ENCODE measurements around the gene ELOF1.

DNA sequence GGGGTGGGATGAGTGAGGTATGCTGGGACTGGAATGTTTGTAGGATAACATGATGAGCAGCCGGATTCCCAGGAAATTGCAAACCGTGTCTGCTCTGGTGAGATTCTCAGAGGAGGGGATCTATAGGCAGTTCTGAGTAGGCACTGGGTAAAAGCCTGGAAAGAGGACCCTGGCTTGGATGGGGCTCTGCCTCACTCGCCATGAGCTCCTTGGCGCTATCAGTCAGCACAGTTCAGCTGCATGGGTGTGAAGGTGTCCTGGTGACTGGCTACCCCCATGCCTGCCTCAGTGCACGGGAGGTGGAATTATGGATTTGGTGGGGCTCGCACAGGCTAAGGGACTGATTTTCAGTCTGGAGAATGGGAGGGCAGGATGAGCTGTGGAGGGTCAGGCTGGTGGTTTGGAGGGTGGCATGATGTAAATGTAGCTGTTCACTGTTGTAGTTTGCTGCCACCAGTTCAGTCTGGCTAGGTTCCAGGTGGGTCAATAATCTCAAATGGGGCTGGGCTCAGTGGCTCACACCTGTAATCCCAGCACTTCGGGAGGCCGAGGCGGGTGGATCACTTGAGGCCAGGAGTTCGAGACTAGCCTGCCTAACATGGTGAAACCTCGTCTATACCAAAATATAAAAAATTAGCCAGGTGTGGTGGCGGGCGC lies 29.1 kb upstream of the ELOF1 start:
- TF ChIP-seq, protein P1, sequence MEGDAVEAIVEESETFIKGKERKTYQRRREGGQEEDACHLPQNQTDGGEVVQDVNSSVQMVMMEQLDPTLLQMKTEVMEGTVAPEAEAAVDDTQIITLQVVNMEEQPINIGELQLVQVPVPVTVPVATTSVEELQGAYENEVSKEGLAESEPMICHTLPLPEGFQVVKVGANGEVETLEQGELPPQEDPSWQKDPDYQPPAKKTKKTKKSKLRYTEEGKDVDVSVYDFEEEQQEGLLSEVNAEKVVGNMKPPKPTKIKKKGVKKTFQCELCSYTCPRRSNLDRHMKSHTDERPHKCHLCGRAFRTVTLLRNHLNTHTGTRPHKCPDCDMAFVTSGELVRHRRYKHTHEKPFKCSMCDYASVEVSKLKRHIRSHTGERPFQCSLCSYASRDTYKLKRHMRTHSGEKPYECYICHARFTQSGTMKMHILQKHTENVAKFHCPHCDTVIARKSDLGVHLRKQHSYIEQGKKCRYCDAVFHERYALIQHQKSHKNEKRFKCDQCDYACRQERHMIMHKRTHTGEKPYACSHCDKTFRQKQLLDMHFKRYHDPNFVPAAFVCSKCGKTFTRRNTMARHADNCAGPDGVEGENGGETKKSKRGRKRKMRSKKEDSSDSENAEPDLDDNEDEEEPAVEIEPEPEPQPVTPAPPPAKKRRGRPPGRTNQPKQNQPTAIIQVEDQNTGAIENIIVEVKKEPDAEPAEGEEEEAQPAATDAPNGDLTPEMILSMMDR (IDR thresholded peaks at IDR 0.05) = no peak
- TF ChIP-seq, protein P2, sequence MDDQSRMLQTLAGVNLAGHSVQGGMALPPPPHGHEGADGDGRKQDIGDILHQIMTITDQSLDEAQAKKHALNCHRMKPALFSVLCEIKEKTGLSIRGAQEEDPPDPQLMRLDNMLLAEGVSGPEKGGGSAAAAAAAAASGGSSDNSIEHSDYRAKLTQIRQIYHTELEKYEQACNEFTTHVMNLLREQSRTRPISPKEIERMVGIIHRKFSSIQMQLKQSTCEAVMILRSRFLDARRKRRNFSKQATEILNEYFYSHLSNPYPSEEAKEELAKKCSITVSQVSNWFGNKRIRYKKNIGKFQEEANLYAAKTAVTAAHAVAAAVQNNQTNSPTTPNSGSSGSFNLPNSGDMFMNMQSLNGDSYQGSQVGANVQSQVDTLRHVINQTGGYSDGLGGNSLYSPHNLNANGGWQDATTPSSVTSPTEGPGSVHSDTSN (IDR thresholded peaks at IDR 0.05) = no peak
- no peak for TF ChIP-seq POLR2A (IDR thresholded peaks at IDR 0.05; ENCODE audit: low read length)
